Measurements from ENCODE around the gene C21orf91. TPM values are rescaled to one million over a fixed set of nuclear protein-coding genes. Genes with fewer than 3 reads are reported as not detected.

C21orf91 gene
- total and polyA plus RNA-seq, 2 experiments from 2014 or later = 10.9 to 20.0 TPM

GRCh38 chr21:17799414-17800164 is 19.6 kb downstream of the C21orf91 start:
- no peaks in the 10 kb centered on the region; the same call in 1 of the 2 replicates for H3K36me3 ChIP-seq (ENCODE audit: insufficient read depth)
- H3F3A ChIP-seq (replicated peaks; ENCODE audit: low read depth) = no peaks in the 10 kb centered on the region
- H3K9me3 Mint-ChIP-seq = no peaks in the 10 kb centered on the region
- H3K27ac Mint-ChIP-seq = no peak overlapping the region
- ATAC-seq (no peak), DNase-seq (ENCODE audit: low spot score) (no peak)
- H3K4me1 Mint-ChIP-seq = peaks cover 3% of the 10 kb centered on the region; the same call in 1 of the 3 replicates
- no peaks in the 10 kb centered on the region for H3K4me1 ChIP-seq (ENCODE audit: insufficient read depth)
- no peaks in the 10 kb centered on the region for H3K9me2 ChIP-seq (ENCODE audit: insufficient read depth)
- no peaks in the 10 kb centered on the region for H4K20me1 ChIP-seq (replicated peaks; ENCODE audit: insufficient read depth)
- H3K4me3 Mint-ChIP-seq = no peak overlapping the region
- no peak overlapping the region for H3K4me3 ChIP-seq
- no peak overlapping the region for H2AFZ ChIP-seq
- no peak overlapping the region for H3K4me2 ChIP-seq
- no peak overlapping the region for H3K27ac ChIP-seq (ENCODE audit: low read depth)
- no peaks in the 10 kb centered on the region for H3K27me3 ChIP-seq (ENCODE audit: insufficient read depth)
- peaks cover 30% of the 10 kb centered on the region for H3K79me2 ChIP-seq (replicated peaks; ENCODE audit: insufficient read depth)
- peaks cover 51% of the 10 kb centered on the region for H3K36me3 Mint-ChIP-seq (ENCODE audit: low read depth)
- H3K27me3 Mint-ChIP-seq (ENCODE audit: insufficient read depth, low read depth, poor library complexity) = peaks cover 3% of the 10 kb centered on the region
- TF ChIP-seq ZNF114 (CRISPR knock-in tag; IDR thresholded peaks at IDR 0.05) (no peak), CREB1 (CRISPR knock-in tag; IDR thresholded peaks at IDR 0.05; ENCODE audit: low read depth) (no peak), STAT1 (IDR thresholded peaks at IDR 0.05; ENCODE audit: unreplicated experiment) (no peak), EZH2 (IDR thresholded peaks at IDR 0.05; ENCODE audit: low read depth, unreplicated experiment) (no peak), POLR2AphosphoS5 (IDR thresholded peaks at IDR 0.05; ENCODE audit: low read depth) (no peak), EZH2phosphoT487 (IDR thresholded peaks at IDR 0.05; ENCODE audit: unreplicated experiment) (no peak), JUNB (IDR thresholded peaks at IDR 0.05; ENCODE audit: unreplicated experiment) (no peak), CTCF (conservative IDR thresholded peaks at IDR 0.05; ENCODE audit: low read depth in 2 of 2) (no peak), ZNF331 (CRISPR knock-in tag; IDR thresholded peaks at IDR 0.05; ENCODE audit: low read depth) (no peak), NANOG (IDR thresholded peaks at IDR 0.05; ENCODE audit: borderline replicate concordance) (no peak)
- TF ChIP-seq, protein P1, sequence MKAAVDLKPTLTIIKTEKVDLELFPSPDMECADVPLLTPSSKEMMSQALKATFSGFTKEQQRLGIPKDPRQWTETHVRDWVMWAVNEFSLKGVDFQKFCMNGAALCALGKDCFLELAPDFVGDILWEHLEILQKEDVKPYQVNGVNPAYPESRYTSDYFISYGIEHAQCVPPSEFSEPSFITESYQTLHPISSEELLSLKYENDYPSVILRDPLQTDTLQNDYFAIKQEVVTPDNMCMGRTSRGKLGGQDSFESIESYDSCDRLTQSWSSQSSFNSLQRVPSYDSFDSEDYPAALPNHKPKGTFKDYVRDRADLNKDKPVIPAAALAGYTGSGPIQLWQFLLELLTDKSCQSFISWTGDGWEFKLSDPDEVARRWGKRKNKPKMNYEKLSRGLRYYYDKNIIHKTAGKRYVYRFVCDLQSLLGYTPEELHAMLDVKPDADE (IDR thresholded peaks at IDR 0.05) = no peak
- TF ChIP-seq, protein P2, sequence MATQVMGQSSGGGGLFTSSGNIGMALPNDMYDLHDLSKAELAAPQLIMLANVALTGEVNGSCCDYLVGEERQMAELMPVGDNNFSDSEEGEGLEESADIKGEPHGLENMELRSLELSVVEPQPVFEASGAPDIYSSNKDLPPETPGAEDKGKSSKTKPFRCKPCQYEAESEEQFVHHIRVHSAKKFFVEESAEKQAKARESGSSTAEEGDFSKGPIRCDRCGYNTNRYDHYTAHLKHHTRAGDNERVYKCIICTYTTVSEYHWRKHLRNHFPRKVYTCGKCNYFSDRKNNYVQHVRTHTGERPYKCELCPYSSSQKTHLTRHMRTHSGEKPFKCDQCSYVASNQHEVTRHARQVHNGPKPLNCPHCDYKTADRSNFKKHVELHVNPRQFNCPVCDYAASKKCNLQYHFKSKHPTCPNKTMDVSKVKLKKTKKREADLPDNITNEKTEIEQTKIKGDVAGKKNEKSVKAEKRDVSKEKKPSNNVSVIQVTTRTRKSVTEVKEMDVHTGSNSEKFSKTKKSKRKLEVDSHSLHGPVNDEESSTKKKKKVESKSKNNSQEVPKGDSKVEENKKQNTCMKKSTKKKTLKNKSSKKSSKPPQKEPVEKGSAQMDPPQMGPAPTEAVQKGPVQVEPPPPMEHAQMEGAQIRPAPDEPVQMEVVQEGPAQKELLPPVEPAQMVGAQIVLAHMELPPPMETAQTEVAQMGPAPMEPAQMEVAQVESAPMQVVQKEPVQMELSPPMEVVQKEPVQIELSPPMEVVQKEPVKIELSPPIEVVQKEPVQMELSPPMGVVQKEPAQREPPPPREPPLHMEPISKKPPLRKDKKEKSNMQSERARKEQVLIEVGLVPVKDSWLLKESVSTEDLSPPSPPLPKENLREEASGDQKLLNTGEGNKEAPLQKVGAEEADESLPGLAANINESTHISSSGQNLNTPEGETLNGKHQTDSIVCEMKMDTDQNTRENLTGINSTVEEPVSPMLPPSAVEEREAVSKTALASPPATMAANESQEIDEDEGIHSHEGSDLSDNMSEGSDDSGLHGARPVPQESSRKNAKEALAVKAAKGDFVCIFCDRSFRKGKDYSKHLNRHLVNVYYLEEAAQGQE (IDR thresholded peaks at IDR 0.05; ENCODE audit: unreplicated experiment) = no peak
- TF ChIP-seq, protein P3, sequence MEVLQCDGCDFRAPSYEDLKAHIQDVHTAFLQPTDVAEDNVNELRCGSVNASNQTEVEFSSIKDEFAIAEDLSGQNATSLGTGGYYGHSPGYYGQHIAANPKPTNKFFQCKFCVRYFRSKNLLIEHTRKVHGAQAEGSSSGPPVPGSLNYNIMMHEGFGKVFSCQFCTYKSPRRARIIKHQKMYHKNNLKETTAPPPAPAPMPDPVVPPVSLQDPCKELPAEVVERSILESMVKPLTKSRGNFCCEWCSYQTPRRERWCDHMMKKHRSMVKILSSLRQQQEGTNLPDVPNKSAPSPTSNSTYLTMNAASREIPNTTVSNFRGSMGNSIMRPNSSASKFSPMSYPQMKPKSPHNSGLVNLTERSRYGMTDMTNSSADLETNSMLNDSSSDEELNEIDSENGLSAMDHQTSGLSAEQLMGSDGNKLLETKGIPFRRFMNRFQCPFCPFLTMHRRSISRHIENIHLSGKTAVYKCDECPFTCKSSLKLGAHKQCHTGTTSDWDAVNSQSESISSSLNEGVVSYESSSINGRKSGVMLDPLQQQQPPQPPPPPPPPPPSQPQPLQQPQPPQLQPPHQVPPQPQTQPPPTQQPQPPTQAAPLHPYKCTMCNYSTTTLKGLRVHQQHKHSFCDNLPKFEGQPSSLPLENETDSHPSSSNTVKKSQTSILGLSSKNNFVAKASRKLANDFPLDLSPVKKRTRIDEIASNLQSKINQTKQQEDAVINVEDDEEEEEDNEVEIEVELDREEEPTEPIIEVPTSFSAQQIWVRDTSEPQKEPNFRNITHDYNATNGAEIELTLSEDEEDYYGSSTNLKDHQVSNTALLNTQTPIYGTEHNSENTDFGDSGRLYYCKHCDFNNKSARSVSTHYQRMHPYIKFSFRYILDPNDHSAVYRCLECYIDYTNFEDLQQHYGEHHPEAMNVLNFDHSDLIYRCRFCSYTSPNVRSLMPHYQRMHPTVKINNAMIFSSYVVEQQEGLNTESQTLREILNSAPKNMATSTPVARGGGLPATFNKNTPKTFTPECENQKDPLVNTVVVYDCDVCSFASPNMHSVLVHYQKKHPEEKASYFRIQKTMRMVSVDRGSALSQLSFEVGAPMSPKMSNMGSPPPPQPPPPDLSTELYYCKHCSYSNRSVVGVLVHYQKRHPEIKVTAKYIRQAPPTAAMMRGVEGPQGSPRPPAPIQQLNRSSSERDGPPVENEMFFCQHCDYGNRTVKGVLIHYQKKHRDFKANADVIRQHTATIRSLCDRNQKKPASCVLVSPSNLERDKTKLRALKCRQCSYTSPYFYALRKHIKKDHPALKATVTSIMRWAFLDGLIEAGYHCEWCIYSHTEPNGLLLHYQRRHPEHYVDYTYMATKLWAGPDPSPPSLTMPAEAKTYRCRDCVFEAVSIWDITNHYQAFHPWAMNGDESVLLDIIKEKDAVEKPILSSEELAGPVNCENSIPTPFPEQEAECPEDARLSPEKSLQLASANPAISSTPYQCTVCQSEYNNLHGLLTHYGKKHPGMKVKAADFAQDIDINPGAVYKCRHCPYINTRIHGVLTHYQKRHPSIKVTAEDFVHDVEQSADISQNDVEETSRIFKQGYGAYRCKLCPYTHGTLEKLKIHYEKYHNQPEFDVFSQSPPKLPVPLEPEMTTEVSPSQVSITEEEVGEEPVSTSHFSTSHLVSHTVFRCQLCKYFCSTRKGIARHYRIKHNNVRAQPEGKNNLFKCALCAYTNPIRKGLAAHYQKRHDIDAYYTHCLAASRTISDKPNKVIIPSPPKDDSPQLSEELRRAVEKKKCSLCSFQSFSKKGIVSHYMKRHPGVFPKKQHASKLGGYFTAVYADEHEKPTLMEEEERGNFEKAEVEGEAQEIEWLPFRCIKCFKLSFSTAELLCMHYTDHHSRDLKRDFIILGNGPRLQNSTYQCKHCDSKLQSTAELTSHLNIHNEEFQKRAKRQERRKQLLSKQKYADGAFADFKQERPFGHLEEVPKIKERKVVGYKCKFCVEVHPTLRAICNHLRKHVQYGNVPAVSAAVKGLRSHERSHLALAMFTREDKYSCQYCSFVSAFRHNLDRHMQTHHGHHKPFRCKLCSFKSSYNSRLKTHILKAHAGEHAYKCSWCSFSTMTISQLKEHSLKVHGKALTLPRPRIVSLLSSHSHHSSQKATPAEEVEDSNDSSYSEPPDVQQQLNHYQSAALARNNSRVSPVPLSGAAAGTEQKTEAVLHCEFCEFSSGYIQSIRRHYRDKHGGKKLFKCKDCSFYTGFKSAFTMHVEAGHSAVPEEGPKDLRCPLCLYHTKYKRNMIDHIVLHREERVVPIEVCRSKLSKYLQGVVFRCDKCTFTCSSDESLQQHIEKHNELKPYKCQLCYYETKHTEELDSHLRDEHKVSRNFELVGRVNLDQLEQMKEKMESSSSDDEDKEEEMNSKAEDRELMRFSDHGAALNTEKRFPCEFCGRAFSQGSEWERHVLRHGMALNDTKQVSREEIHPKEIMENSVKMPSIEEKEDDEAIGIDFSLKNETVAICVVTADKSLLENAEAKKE (CRISPR knock-in tag; IDR thresholded peaks at IDR 0.05) = no peak

All from GM23338 (cell line).